Astrocyte (in vitro differentiated cells and primary cell): ENCODE data around the gene EDA.

ENCODE experiments used
- CTCF ChIP-seq: IDR thresholded peaks from 2 replicates; pipeline ENCODE4 v1.5.1; 2011; ENCODE audit warnings: low read depth, mild to moderate bottlenecking, inconsistent platforms, low read length, moderate library complexity; ENCODE audit not compliant: insufficient read depth
- EZH2 ChIP-seq: IDR thresholded peaks from 2 replicates; pipeline ENCODE4 v1.6.1; 2012; ENCODE audit warnings: mild to moderate bottlenecking, low read length, inconsistent platforms; ENCODE audit not compliant: insufficient read depth

GRCh38 chrX:69746051-69746450 lies 130.1 kb downstream of the EDA start:
- TF ChIP-seq EZH2 (no peak), CTCF (no peak)
